NCI-H345 treated with DMSO at 0.1 percent for 48 hours (cell line): Measurements from ENCODE around the gene FNTB.

Source experiments
- DNase-seq: peaks from one replicate; lab custom pipeline; 2025; ENCODE audit not compliant: unreplicated experiment; lab: John Stamatoyannopoulos, UW

FNTB gene

DNA sequence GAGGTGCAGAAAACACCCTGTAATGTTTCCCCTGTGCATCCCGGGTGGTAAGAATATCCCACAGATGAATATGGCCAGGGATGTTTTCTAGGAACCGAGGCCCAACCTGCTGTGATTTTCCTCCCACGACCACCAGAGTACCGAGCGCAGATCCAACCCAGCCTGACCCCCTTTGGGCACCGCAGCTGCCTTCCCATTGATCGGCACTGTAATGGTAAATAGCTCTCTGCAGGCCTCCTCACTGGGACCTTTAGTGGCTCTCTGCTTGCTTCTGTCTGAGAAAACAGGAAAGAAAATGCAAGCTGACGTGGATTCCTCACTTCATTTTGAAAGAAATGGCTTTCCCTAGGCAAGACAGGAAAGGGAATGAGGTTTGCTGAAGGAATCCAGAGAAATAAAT lies 12.1 kb upstream of the FNTB start:
- DNase-seq: no peak

GRCh38 chr14:64979336-64980074 lies 7.2 kb upstream of the FNTB start:
- DNase-seq: no peak

- DNase-seq: peak; percentile 54
These were observed 3.0 kb upstream of the FNTB start for GRCh38 chr14:64983439-64984310.

DNA sequence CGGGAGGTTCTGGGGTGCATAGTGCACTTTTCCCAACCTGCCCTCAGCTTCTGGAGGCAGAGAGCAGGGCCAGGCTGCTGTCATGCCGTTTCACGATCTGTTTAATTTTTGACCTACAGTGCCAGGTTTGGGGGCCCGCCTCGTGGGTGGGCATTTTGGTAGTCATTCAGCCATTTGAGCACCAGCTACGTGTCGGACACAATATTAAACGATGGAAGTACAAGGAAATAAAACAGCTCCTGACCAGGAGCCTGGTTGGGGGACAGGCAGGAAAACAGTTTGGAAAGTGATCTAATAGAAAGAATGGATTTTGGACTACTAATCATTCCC lies 708 bp downstream of the FNTB start:
- no peak for DNase-seq

GRCh38 chr14:64990296-64990695 lies 3.6 kb downstream of the FNTB start:
- DNase-seq: no peak

DNA sequence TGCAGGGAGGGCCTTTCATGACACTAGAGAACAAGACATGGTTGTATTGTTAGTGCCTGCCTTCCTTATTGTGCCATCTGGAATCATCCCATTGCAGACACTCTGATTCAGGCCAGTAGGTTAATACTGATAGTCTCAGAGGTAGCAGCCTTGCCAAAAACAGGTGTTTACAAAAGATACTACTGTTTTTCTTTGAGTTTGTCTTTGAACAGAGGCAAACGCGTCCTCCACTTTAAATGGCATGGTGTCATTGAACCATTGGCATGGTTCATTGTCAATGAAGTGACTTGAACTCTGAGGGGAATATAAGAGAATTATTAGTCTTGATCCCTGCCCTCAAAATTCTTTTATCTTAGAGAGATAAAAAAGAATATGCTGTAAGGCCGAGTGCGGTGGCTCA lies 4.2 kb downstream of the FNTB start:
- no peak for DNase-seq

GRCh38 chr14:64992328-64992885 lies 5.7 kb downstream of the FNTB start:
- no peak for DNase-seq

DNA sequence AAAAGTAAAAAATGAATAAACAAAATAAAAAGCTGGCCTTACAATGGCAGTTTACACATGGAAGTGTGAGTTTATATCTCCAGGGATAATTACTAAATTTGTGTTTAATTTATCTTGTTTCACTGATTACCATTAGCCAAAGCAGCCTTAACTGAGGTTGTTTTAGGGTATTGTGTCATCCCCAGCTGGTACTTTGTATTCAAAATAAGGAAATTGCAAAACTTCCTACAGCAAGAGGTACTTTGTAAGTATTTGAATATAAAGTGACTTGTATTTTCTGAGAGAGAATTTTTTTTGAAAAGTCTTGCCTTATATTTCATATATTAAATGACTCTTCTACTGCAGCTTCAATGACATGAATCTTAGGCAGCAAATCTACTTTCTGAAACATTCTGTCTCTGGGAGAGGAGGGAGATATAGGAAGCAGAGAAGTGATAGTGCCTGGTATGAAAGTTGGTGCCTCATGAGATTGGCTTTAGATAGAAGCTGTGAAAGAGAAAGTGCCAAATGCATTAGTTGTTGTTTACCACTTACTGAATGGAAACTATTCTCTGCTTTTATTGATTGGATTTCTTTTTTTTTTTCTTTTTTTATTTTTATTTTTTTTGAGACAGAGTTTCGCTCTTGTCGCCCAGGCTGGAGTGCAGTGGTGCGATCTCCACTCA lies 6.7 kb downstream of the FNTB start:
- DNase-seq: no peak

DNA sequence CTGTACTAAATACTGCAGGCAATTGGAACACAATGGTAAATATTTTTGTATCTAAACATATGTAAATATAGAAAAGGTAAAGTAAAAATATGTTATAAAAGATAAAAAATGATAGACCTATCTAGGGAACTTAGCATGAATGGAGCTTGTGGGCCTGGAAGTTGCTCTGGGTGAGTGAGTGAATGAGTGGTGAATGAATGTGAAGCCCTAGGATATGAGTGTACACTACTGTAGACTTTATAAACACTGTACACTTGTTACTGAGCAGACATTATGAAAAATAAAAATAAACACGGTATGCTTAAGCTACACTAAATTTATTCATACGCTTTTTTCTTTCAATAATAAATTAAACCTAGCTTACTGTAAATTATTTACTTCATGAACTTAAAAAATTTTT lies 7.8 kb downstream of the FNTB start:
- no peak for DNase-seq

GRCh38 chr14:64995291-64995690 lies 8.6 kb downstream of the FNTB start:
- DNase-seq: no peak

GRCh38 chr14:64997108-64997794 lies 10.6 kb downstream of the FNTB start:
- no peak for DNase-seq

DNA sequence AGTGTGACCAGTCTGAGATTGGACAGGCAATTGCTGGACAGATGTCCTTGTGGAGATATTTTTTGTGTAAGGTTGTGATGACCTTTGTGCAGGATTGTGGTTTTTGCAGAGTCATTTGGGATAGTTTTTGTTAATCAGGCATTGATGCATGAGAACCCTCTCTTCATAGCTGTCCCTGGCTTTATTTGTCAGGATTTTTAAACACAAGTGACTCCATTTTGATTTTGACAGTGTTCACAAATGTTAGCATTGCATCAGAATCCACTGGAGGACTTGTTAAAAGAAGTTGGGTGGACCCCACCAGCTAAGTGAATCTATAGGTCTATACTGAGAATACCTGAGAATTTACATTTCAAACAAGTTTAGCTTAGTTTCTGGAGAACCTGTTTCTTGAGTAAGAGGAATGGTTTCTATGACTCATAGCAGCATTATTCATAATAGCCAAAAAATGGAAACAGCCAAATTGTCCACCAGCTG lies 11.8 kb downstream of the FNTB start:
- DNase-seq: no peak

GRCh38 chr14:65000898-65001591 lies 14.3 kb downstream of the FNTB start:
- no peak for DNase-seq

DNA sequence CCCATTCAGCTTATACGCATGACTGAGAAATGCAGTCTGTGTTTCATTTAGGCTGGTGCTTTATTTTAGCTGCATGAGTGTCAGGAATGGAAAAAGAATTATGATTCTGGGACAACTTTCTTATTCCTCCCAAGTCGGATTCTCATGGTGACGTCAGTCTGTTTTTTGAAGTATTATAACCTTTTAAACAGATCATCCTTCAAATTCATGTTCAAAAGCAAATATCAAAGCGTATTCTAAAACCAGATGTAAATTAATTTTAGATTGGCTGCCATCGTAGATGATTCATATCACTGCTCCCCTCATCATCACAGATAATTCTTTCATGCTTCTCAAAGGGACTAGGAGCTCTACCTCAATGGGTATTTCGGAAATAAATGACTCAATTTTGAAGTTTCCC lies 15.0 kb downstream of the FNTB start:
- no peak for DNase-seq

GRCh38 chr14:65002586-65003210 lies 16.0 kb downstream of the FNTB start:
- no peak for DNase-seq

- DNase-seq: no peak
These were observed 16.7 kb downstream of the FNTB start for GRCh38 chr14:65003394-65003793.

GRCh38 chr14:65006261-65006721 lies 19.6 kb downstream of the FNTB start:
- no peak for DNase-seq

DNA sequence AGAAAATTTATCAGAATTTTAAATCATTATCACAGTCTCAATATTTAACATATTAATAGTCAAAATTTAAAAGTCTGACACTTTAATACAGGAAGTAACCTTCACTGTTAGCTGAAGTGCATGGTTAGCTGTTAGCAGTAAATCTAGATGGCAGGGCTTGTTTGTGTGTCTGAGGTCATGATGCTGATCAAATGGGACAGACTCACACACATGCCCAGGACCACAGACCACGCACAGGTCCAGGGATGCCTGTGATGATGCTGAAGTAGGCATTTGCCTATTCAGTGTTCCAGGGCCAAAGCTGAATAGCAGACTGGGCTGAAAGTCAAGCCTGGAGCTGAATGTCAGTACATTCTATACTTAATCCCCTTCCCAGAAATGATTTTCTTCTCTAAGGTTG lies 20.5 kb downstream of the FNTB start:
- no peak for DNase-seq

DNA sequence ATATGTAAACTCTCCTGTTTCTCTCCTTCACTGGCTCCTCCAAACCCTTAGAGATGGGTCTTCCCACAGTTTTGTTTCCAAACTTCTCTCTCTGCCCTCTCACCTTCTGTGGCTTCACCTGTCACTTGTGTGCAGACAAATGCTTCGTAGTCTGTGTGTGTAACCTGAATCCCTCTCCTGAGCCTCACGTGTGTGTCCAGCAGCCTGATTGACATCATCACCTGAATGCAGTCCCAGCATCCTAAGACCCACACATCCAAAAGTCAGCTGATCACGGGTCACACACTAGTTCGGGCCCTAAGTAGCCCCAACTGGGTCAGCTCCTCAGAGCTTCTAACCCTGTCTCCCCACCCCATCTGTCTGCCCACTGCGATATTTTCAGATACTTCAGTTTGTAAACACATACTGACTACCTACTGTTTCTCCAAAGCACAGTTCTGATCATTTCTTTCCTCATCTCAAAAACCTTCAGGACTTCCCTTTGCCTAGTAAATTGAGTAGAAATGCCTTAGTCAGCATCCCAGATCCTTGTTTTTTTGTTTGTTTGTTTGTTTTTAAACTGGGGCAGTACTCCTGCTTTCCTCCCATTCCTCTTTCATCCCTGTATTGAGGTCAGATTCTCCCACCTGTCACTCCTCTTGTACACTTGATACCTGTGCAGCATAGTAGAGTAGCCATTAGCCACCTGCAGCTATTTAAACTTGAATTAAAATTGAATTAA lies 23.7 kb downstream of the FNTB start:
- no peak for DNase-seq
